Progenitor cell of endocrine pancreas (in vitro differentiated cells): Measurements from ENCODE around the gene ZNF70. TPM values are rescaled to one million over a fixed set of nuclear protein-coding genes. Genes with fewer than 3 reads are reported as not detected.

Source experiments
- DNase-seq: peaks from one replicate; pipeline ENCODE4 v3.0.0; 2021; ENCODE audit warnings: low spot score; ENCODE audit not compliant: unreplicated experiment
- H3K27ac Mint-ChIP-seq: 2 replicates; pipeline ENCODE4 v1.8.0; 2021; ENCODE audit warnings: mild to moderate bottlenecking, moderate library complexity, mixed read lengths
- H3K27me3 Mint-ChIP-seq: 2 replicates; pipeline ENCODE4 v1.8.0; 2021; ENCODE audit warnings: mixed read lengths
- H3K36me3 Mint-ChIP-seq: 2 replicates; pipeline ENCODE4 v1.8.0; 2022; ENCODE audit warnings: mixed read lengths; ENCODE audit not compliant: insufficient read depth
- H3K4me1 Mint-ChIP-seq: 2 replicates; pipeline ENCODE4 v1.8.0; 2021; ENCODE audit warnings: low read depth, mixed read lengths
- H3K4me3 Mint-ChIP-seq: 2 replicates; pipeline ENCODE4 v1.8.0; 2021; ENCODE audit warnings: low read depth, mild to moderate bottlenecking, moderate library complexity, mixed read lengths
- H3K9me3 Mint-ChIP-seq: 2 replicates; pipeline ENCODE4 v1.8.0; 2021; ENCODE audit warnings: low read depth, mixed read lengths
- CTCF ChIP-seq: fragments of 200-600 bp; sonication (generic); IDR thresholded peaks from one replicate; pipeline ENCODE4 v1.5.0; 2021; ENCODE audit warnings: antibody characterized with exemption, mild to moderate bottlenecking; ENCODE audit not compliant: unreplicated experiment
- total RNA-seq: library from RNA; stranded (reverse); gene quantifications from 2 replicates; pipeline ENCODE4 v1.2.1, GENCODE V29; 2021

Gene ZNF70
- total RNA-seq, 1 donor from 2014 or later: 9.8 TPM

DNA sequence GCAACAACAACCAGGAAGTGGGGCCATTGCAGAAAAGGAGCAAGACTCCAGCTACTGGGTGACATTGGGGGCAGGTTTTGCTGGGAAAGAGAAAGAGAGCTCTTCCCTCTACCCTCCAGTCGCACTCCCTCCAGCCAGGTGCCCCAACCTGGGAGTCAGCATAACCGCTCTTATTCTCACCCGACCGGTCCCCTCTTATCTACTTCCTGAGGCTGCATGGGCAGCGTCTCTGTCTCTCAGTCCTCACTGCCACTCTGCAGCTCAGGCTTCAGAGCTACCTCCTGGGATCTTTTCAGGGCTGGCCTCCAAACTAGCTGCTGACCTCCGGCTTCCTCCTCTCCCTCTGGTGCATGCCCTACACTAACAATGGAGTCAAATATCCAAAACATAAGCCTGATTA, 5.1 kb downstream of the ZNF70 start:
- no peaks in the 10 kb centered on the region for H3K27me3 Mint-ChIP-seq
- TF ChIP-seq CTCF: no peak
- H3K27ac Mint-ChIP-seq: no peak overlapping the region
- H3K9me3 Mint-ChIP-seq: peaks cover 8% of the 10 kb centered on the region
- peaks cover 20% of the 10 kb centered on the region for H3K4me1 Mint-ChIP-seq
- peaks cover 26% of the 10 kb centered on the region for H3K36me3 Mint-ChIP-seq
- DNase-seq: no peak
- no peak overlapping the region for H3K4me3 Mint-ChIP-seq

- Mint-ChIP-seq H3K27ac (no peak overlapping the region), H3K4me1 (peaks cover 11% of the 10 kb centered on the region), H3K9me3 (peaks cover 8% of the 10 kb centered on the region), H3K27me3 (no peaks in the 10 kb centered on the region), H3K4me3 (no peak overlapping the region), H3K36me3 (peaks cover 24% of the 10 kb centered on the region)
- TF ChIP-seq CTCF: no peak
- no peak for DNase-seq
These were observed 6.4 kb downstream of the ZNF70 start for GRCh38 chr22:23744485-23744884.

DNA sequence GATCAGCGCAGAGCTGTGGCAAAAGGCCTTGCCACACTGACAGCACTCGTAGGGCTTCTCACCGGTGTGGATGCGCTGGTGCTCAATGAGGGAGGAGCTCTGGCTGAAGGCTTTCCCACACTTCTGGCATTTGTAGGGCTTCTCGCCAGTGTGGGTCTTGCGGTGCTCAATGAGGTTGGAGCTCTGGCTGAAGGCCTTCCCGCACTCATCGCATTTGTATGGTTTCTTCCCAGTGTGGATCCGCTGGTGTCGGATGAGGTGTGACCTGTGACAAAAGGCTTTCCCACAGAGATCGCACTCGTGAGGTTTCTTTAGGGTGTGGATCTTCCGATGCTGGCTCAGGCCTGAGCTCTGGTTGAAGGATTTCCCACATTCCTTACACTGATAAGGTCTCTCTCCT, 6.9 kb downstream of the ZNF70 start:
- TF ChIP-seq CTCF: no peak
- no peak overlapping the region for H3K27ac Mint-ChIP-seq
- DNase-seq: no peak
- H3K9me3 Mint-ChIP-seq: peaks cover 8% of the 10 kb centered on the region
- H3K4me3 Mint-ChIP-seq: no peak overlapping the region
- peaks cover 11% of the 10 kb centered on the region for H3K4me1 Mint-ChIP-seq
- no peaks in the 10 kb centered on the region for H3K27me3 Mint-ChIP-seq
- H3K36me3 Mint-ChIP-seq: peaks cover 24% of the 10 kb centered on the region

DNA sequence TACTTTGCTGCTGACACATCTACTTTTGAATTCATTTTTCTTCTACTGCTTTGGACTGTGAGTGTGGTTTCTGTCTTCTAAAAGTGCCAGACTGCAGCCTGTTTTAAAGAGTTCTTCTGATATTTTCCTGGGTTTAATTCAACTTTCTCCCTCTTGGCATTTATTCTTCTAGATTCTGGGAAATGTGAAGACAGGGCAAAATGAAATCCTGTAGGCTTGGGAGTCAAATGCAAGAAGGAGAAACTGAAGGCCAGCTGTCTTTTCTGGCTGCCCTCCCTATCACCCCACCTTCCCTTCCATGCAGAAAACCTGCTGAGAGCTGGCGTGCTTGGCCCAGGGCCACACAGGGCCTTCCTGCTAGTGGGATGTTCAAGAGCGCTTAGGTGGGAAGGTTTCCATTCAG, 7.6 kb downstream of the ZNF70 start:
- Mint-ChIP-seq H3K4me1 (peaks cover 11% of the 10 kb centered on the region), H3K4me3 (no peak overlapping the region), H3K27me3 (no peaks in the 10 kb centered on the region), H3K27ac (no peak overlapping the region), H3K36me3 (peaks cover 24% of the 10 kb centered on the region), H3K9me3 (peaks cover 8% of the 10 kb centered on the region)
- DNase-seq: no peak
- no peak for TF ChIP-seq CTCF

DNA sequence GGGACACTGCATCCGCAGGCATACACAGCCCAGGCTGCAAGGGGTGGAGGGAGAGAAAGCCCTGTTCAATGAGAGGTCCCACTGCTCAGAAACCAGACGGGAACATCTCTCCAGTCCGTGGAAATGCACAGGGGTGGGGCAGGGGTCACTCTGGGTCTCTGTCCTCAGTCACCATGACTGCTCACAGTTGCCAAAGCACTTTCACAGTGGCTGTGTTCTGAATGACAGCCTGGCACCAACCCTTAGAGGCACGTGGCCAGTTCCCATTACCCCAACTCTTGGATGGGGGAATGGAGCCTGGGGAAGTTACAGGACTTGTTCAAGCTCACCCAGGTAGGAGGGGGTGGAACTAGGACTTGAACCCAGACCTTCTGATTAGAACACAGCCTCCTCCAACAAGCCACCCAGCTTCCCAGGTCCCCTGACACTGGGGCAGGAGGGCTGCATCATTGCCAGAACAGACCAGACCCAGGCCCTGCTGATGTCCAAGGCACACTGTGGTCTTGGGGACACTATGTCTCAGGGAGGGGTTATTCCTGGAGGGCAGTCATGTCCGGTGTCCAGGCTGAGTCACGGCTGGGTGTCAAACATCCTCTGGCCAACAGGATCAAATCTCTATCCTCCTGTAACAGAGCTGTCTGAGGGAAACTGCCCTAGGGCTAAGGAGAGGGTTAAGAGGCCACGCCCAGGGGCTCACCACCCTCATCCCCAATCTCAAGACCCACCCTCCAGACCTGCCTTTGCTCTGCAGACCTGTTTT, 8.2 kb downstream of the ZNF70 start:
- TF ChIP-seq CTCF: no peak
- Mint-ChIP-seq H3K27me3 (no peaks in the 10 kb centered on the region), H3K27ac (no peak overlapping the region), H3K4me3 (no peak overlapping the region), H3K36me3 (peaks cover 24% of the 10 kb centered on the region), H3K4me1 (peaks cover 11% of the 10 kb centered on the region), H3K9me3 (peaks cover 8% of the 10 kb centered on the region)
- no peak for DNase-seq
